Measurements from ENCODE around the gene SF3A1.

GRCh38 chr22:30392661-30393321 is 36.1 kb upstream of the SF3A1 start:
- TF ChIP-seq CTCF (IDR thresholded peaks at IDR 0.05) (no peak), POLR2A (IDR thresholded peaks at IDR 0.05) (no peak)

All from heart left ventricle (tissue), 13 donors.